ENCODE measurements around the gene IQGAP2.

Gene IQGAP2

GRCh38 chr5:76451031-76451701 is 48.1 kb downstream of the IQGAP2 start:
- DNase-seq (ENCODE audit: low spot score), result no peak

DNA sequence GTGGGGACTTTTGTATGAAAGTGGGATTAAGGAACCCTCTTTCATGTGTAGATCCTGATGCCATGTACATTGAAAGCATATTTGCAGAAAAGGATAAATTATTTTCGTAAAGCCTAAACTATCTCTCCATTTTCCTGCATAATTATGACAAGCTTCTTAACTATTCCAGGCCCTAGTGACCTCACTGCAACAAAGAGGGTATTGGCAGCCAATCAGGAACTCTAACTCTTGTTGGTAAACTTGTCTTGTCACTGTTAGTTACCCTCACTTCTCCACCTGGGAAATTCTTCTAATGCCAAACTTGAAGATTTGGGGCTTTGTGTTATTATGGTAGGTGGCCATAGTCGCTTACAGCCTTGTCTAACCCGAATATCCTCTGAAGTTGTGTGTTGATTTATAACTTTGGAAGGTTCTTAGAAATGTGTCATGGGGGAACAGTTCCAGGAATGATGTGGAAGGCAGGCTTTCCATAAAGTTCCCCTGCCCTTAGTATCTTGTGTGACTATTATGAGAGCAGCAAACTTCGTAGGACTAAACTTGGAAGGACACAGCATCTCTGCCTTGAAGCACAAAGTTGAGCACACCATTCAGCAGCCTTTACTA is 52.5 kb downstream of the IQGAP2 start:
- DNase-seq (ENCODE audit: low spot score), result no peak

GRCh38 chr5:76456258-76456657 is 53.2 kb downstream of the IQGAP2 start:
- no peak for DNase-seq (ENCODE audit: low spot score)

- DNase-seq (ENCODE audit: low spot score), result peak; percentile 64
These were observed 54.8 kb downstream of the IQGAP2 start for GRCh38 chr5:76457674-76458485.

DNA sequence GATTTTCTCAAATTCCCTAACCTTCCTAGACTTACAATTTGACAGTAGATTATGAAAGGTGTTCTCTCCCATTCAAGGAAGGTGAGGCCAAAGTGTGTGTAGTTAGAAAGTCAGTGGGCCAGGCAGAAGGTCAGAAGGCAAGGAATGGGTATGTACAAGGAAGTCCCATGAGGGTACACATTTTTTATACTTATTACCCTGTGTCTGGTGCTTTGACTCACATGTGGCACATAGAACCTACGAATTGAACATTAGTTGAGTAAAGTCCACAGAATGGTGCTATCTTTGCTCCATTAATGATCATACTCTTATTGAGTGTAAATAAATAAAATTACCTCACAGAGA is 55.4 kb downstream of the IQGAP2 start:
- no peak for DNase-seq (ENCODE audit: low spot score)

DNA sequence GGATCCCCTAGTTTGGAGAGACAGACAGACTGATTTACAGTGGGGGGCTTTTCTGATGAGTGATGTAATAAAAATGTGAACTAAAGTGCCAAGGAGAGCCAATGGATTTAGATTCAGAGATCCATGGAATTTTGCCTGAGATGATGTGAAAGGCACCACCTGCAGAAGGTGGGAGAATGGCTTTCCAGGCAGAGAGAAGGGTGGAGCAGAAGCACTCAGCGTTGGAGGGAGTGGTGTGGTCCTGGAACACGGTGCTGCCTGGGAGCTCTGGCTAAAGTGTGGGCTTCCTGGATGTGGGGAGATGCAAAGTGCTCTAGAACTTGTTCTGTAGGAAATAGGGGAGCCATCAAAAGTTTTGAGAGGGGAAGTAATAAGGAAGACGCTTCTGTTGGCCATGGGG is 57.0 kb downstream of the IQGAP2 start:
- DNase-seq (ENCODE audit: low spot score), result no peak

DNA sequence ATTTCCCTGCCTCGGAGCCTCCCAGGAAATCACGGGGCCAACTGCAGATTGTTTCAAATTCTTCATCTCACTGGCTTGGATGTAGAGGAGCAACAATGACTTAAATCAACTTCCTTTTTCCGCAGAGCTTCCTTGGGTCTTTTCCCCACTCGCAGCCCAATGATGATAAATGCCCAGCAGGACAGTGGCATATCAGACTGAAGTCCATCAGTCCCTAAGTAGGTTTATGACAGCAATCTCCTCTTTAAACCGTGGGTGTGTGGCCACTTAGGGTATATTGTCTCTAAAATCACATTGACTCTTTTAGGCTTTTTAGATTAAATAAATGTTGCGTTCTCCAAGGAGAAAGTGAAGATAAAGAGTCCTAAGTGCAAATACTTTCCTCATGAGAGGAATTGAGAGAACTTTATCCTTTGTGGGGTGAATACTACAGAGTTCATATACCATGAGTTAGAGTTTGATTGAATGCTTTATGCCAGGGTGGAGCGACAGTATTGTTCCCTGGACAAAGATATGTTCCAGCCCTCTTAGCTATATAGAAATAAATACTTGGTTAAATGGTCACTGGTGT is 59.1 kb downstream of the IQGAP2 start:
- DNase-seq (ENCODE audit: low spot score), result no peak

DNA sequence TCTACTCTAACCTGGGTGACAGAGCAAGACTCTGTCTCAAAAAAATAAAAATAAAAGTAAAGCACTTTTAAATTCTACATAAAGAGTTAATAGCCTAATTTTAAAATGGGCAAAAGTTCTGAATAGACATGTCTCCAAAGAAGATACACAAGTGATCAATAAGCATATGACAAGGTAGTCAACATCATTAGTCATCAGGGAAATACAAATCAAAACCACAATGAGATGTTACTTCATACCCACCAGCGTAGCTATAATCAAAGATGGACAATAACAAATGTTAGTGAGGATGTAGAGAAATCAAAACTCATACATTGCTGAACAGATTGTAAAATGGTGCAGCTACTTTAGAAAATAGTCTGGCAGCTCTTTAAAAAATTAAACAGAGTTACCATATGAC is 64.1 kb downstream of the IQGAP2 start:
- DNase-seq (ENCODE audit: low spot score), result no peak

DNA sequence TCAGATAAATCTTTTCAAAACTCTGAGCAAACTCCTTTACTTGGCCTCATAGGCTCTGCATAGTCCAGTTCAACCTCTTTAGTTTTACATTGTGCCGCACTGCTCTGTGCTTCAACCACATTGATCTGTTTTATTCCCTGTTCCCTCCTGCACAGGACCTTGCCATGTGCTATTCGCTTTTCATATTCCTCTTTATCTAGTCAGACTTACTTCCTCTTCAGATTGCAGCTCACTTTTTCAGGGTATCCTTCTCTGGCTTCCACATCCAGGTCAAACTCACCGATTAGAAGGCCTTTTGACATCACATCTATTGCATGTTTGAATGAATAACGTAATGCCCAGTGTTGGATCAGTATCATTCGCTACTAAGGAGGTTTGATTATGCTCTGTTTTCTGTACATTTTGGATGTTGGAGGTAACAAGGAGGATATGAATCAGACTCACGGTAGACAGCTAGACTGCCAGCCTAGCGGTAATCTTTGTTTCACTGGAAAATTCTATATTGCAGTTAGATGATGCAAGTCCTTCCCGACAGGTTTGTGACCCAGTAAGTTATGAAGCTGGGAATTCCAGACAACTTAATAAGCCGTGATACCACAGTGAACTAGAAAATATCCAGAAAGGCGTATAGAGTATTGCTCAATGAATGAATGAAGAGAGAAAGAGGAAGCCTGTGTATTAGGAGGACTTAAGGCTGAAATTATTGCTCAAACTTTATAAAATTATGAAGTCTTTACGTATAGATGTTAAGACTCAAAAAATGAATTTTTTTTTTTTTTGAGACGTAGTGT is 65.7 kb downstream of the IQGAP2 start:
- no peak for DNase-seq (ENCODE audit: low spot score)

- no peak for DNase-seq (ENCODE audit: low spot score)
These were observed 66.7 kb downstream of the IQGAP2 start for GRCh38 chr5:76469656-76470290.

DNA sequence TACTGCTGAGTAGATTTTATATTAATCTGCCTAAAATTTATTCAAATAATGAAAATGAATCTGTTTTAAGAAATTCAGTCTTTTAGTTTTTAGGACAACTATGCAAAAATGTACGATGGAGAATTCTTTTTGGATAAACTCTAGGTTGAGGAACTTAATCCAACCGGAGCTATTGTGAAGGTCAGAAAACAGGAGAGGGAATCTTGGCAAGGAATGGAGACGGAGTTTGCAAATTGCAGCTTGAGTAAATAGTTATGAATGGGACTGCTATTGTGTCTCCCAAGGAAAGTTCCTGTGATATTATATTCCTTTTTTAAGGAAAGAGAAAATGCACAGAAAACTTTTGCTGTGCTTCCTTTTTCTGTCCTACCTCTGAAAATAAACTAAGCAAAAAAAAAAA is 67.9 kb downstream of the IQGAP2 start:
- no peak for DNase-seq (ENCODE audit: low spot score)

DNA sequence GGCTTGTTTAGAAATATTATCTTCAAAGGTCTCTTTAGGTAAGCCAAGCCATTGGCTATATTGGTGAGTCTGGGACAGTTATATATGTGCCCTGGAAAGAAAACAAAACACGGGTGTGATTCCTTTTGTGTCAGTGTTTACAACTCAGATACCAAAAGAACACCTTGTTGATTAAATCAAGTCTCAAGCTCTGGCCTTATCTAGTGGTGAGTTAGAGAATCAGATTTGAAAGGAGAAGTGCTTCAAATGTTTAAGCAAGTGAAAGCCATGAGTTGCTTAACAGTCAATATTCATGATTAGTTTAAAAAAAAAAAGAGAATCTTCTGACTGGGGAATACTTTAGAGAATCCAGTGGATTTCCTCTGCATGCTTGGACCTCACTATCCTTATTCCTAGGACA is 68.3 kb downstream of the IQGAP2 start:
- no peak for DNase-seq (ENCODE audit: low spot score)

DNA sequence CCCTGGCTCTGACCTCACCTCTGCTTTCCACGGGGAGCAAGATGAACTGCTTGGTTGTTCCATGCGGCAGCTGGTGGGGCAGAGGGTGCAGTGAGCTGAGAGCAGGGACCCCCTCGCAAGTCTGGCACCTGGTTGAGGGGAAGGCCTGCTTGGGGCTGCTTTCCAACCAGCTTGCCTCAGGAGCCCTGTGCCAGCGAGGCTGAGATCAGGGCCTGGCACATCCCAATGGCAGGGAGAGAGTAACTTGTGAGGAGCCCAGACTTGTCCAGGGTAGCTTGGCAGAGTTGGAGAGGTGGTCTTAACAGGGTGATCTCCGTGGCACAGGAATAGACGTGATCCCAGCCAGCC is 68.9 kb downstream of the IQGAP2 start:
- DNase-seq (ENCODE audit: low spot score), result no peak

DNA sequence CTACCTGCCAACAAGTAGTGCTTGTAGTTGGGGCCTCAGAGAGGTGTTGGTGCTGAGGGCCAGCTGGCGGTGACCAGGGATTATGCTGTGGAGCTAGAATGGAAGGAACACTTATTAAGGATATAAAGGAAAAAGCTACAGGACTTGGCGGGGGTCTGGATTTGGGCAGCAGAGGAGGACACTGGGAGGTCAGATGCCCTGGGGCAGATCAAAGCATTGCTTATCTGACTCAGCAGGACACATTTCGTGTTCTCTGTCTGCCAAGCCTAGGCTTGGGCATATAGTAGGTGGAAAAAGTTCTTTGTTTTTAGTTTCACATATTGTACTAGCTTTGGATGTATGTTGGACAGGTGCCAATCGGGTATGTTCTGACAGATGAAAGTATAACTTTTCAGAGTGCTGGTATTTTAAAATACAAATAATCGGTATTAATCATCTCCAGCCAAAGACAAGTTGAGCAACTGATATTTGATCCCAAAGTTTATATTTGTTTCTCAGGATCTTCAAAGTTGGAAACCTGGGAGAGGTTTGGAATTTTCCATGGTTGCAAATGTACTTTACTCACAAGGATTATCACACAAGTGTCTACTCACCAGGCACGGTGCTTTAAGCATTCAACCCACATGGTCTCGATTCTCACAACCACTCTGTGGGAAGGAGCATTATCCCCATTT is 69.4 kb downstream of the IQGAP2 start:
- peak; percentile 20 for DNase-seq (ENCODE audit: low spot score)

- no peak for DNase-seq (ENCODE audit: low spot score)
These were observed 69.9 kb downstream of the IQGAP2 start for GRCh38 chr5:76473009-76473336.

DNA sequence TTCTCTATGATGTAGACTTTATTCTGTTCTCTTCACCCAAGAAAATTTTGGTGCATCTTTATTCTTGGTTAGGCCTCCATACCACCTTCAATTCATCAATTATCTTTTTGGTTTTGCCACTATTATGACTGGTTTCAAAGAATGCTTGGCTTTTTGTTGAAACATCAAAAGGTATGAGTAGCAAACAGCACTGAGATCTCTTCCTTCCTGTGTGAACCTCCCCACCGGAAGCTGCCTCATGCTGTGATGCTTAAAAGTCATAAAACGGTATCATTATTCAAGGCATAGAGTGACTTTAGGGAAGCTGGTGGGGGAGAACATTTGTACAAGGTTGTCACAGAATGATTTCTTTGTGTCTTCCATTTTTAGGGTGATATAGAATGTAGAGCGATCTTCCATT is 70.6 kb downstream of the IQGAP2 start:
- peak; percentile 18 for DNase-seq (ENCODE audit: low spot score)

DNA sequence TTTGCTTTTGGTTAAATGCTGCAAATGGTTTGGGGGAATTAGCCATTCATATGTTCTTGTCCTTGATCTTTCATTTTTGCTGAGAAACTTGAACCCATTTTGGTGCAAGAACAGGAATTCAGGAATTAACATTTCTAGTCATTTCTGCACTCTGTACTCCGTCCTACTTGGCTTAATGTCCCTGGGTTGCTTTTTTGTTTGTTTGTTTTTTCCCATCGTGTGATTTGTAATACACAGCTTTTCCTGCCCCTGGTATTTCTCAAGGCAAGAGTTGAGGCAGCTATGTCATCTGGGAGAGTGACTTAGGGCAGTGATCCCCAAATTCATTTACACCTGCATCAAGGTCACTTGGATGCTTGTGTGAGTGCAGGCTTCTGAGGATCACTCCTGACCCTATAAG is 71.3 kb downstream of the IQGAP2 start:
- no peak for DNase-seq (ENCODE audit: low spot score)

DNA sequence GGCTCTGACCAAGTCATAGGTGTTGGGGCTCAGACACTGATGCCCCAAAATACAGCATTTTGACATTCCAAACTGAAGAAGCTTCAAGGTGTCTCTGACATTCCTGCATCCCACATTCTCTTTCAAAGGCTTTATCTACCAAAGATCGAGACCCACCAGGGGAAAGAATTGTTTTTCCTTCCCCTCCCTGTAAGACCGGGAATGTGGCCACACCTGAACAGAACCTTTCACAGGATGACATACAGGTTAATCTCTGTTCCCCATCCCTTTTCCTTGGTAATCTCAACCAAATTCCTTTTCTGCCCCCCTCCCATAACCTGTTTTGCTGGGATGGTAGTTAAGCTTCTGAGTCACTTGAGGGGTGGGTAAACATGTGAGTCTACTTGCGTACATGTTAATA is 72.3 kb downstream of the IQGAP2 start:
- no peak for DNase-seq (ENCODE audit: low spot score)

GRCh38 chr5:76475936-76476335 is 72.9 kb downstream of the IQGAP2 start:
- DNase-seq (ENCODE audit: low spot score), result no peak

DNA sequence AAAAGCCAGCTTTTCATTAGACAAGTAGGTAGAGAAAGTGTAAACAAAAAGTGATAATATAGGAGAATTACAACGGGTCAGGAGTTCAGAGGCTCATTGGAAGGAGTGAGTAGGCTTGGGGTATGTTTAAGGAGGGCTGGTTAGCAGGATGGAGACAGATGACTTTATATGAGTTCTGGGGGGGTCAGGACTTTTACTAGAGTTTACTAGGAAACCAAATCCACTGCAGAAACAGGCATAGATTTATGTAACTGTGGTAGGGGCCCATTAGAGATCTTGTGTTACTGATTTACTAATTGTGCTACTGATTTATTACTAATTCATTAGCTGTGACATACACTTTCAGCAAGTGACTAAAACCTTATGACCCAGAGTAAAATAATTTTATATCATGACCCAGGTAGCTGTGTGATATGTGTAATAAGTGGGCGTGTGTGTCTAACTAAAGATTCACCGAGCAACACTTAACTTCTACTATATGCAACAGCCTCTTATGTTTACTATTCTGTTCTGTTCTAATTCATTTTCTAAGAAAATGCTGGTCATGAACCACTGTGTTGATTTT is 73.5 kb downstream of the IQGAP2 start:
- no peak for DNase-seq (ENCODE audit: low spot score)

- no peak for DNase-seq (ENCODE audit: low spot score)
These were observed 74.0 kb downstream of the IQGAP2 start for GRCh38 chr5:76477061-76477460.
